Activated T-cell treated with anti-CD3 and anti-CD28 coated beads for 48 hours (primary cell): ENCODE results near the gene SHOX.
"Not testable (repeated sequence)": the region's sequence is repeated elsewhere in the genome, so short reads cannot be mapped to it uniquely, and the experiment has no call there.

Experiments used
- DNase-seq: peaks from one replicate; pipeline ENCODE4 v3.0.0-alpha.2; 2020; ENCODE audit warnings: low read depth

Gene SHOX

DNA sequence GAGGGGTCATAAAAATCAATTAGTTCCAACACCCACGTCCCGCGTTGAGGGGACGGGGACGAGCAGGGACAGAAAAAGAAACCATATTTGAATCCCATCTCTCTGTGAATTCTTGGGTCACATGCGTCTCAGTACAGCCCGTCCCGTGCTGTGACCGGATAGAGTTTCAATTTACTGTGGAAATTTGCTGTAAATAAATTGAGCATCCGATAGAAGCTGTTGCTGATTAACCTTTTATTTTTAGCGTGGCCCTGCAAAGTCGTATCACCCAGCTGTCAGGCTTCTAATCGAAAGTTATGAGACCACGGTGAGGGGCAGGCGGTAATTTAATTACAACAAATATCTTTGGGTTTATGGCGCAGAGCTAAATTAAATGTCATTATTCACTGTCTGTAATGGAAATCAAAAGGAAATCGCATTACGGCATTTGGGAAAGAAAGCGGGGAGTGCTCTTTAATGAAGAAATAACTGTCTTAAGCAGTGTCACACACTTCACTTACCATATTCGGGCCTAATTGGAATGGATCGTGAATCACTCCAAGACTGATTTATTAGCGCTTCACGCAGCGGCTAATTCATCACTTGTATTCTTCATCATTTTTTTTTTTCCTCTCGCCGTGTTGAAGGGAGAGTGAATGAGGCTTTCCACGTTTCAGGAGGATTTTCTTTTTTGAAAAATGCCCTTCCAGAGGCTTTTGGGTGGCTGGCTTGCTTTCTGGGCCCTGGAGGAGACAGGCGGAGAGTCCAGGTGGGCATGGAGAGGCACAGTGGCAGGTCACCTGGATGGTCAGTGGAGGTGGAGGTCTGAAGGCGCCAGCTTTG is 7.3 kb downstream of the SHOX start:
- no peak for DNase-seq

DNA sequence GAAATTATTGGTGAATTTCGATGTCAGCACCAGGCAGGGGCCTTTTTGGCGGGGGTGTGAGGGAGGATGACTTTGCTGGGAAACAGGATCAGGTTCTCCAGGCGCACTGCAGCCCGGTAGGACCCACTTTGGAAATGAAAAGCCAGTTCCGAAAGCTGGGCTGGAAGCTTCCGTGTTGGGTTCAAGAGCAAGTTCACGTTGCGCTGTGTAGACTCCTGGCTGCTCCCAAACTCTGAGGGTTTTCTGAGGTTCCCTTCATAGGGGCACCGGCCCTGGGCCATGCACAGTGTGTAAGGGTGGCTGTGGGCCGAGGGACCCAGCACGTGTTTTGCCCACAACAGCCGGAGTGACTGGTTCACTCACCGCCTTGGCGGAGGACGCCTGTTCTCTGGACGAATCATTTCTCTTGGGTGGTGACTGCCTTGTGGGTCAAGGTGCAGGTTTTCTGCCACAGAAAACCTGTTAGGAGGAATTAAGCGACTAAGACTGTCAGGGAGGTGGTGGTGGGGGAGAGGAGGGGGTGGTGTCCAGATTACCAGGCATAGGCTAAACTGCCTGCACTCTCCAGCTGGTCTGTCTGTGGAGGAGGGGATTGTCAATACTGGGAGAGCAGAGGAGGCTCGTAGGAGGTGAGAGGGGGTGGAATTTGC is 8.0 kb downstream of the SHOX start:
- no peak for DNase-seq

DNA sequence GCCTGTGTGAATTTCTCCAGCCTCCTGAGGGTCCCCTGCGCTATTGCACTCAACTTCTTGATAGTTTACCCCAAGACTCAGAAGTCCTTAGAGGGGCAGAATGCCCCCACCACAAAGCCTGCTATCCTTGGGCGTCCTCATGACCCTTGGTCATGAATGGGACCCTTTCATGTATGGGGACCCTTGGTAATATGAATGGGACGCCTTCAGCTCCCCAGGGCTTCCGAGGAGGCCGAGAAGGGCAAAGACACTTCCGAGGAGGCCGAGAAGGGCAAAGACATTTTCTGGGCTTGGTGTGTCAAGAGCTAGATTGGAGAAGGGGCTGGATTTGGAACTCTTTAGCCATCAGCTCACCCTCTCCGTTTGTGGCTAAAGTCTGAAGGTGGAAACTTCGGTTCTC is 8.6 kb downstream of the SHOX start:
- no peak for DNase-seq

DNA sequence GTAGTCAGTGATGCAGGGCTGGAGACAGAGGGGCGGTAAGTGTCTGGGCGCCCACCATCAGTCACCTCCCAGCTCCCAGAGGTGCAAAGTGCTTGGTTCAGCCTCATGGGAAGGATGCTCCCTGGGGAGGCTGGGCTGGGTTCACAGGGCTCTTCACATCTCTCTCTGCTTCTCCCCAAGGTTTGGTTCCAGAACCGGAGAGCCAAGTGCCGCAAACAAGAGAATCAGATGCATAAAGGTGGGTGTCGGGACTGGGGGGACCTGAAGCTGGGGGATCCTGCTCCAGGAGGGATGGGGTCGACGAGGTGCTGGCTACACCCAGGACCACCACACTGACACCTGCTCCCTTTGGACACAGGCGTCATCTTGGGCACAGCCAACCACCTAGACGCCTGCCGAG is 10.1 kb downstream of the SHOX start:
- no peak for DNase-seq

DNA sequence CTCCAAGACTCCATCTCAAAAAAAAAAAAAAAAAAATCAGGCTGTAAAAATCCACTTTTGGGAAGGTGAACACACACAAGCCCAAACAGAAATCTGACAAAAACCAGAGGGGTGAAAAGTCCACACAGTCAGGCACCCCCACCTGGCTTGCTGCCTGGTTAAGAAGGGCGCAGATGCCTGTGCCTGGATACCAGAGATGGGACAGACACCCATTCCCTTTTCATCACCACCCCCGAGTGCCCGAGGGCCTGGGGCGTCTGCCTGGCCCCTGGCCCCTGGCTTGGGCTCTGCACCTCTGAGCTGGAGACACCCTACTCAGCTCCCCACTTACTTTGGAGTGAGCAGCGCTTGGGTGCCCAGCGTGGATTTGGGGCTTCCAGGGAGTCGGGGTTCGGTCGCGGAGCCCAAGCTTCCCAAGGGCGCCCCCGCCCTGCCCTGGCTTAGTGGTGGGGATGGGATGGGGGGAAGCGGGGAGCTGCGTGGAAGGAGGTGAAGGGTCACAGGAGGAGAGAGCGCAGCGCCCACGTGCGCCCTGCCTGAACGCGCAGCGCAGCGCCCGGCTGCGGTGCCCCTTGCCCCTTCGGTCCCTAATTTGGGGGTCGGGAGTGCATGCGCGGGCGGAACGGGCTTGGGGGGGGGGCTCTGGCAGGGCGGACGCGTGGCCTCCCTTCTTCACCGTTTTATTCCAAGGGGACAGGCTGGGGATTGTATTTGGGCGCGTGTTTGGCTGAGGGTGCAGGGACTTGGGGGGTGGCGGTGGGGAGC is 11.3 kb downstream of the SHOX start:
- no peak for DNase-seq

DNA sequence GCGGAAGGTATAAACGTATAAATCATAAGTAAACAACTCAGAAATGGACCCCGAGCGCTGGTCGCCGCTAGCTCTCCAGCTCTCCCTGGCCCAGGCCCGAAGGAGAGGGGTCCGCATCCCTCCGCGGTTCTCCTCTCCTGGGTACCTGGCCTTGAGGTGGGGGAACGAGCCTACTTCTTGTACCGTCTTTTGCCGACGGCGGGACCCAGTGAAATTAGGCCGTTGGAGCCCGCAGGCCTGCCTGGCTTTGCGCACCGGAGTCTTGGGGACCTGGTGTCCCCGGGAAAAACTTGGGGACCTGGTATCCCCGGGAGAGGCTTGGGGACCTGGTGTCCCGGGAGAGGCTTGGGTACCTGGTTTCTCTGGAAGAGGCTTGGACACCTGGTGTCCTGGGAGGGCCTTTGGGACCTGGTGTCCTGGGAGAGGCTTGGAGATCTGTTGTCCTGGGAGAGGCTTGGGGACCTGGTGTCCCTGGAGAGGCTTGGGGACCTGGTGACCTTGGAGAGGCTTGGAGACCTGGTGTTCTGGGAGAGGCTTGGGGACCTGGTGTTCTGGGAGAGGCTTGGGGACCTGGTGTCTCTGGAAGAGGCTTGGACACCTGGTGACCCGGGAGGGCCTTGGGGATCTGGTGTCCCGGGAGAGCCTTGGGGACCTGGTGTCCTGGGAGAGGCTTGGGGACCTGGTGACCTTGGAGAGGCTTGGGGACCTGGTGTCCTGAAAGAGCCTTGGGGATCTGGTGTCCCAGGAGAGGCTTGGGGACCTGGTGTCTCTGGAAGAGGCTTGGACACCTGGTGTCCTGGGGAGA is 12.0 kb downstream of the SHOX start:
- DNase-seq = no peak

DNA sequence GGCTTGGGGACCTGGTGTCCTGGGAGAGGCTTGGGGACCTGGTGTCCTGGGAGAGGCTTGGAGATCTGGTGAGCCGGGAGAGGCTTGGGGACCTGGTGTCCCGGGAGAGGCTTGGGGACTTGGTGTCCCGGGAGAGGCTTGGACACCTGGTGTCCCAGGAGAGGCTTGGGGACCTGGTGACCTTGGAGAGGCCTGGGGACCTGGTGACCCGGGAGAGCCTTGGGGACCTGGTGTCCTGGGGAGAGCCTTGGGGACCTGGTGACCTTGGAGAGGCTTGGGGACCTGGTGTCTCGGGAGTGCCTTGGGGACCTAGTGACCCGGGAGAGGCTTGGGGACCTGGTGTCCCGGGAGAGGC is 12.6 kb downstream of the SHOX start:
- no peak for DNase-seq

DNA sequence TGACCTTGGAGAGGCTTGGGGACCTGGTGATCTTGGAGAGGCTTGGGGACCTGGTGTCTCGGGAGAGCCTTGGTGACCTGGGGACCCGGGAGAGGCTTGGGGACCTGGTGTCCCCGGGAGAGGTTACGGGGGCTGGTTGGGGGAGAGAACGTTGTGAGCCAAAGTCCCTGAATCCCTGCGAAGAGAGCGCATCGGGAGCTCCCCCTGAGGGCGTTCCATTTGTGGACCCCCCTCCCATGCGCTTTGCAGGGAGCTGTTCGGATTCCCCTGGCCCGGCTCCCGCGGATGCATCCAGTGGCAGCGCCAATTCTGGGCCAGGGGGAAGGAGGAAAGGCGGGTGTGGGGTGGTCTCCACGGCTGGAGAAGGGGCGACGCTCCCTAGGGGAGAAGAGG is 13.3 kb downstream of the SHOX start:
- no peak for DNase-seq

DNA sequence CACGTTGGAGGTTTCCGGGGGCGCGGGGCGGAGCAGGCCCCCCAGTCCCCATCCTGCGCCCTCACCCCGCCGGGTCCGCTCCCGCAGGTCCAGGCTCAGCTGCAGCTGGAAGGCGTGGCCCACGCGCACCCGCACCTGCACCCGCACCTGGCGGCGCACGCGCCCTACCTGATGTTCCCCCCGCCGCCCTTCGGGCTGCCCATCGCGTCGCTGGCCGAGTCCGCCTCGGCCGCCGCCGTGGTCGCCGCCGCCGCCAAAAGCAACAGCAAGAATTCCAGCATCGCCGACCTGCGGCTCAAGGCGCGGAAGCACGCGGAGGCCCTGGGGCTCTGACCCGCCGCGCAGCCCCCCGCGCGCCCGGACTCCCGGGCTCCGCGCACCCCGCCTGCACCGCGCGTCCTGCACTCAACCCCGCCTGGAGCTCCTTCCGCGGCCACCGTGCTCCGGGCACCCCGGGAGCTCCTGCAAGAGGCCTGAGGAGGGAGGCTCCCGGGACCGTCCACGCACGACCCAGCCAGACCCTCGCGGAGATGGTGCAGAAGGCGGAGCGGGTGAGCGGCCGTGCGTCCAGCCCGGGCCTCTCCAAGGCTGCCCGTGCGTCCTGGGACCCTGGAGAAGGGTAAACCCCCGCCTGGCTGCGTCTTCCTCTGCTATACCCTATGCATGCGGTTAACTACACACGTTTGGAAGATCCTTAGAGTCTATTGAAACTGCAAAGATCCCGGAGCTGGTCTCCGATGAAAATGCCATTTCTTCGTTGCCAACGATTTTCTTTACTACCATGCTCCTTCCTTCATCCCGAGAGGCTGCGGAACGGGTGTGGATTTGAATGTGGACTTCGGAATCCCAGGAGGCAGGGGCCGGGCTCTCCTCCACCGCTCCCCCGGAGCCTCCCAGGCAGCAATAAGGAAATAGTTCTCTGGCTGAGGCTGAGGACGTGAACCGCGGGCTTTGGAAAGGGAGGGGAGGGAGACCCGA is 14.0 kb downstream of the SHOX start:
- DNase-seq = no peak

DNA sequence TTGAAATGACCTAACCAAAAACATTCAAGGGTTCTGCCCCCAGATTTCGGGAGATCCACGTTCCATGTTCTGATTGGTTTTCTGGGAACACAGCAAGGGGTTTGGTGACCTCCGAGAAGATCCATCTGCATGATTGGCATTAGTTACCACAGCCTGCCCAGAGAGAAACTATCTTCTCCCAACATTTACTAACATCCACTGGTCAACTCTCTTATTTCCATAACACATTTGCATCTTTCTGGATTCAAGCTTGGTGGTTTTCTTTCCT is 15.6 kb downstream of the SHOX start:
- no peak for DNase-seq

DNA sequence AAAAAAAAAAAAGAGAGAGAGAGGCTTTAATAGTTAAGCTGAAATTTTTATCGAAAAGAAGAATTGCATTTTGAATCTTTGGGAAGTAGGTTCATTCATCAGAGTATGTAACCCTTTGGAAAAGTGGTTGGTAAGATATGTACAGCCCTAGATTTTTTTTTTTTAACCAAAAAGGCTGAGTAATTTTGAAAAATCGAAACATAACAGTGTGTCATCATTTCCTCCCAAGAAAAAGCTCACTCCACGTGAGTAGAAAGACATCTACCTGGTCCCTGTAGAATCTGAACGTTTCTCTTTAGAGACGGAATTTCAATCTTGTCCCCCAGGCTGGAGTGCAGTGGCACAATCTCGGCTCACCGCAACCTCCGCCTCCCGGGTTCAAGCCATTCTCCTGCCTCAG is 16.2 kb downstream of the SHOX start:
- no peak for DNase-seq

DNA sequence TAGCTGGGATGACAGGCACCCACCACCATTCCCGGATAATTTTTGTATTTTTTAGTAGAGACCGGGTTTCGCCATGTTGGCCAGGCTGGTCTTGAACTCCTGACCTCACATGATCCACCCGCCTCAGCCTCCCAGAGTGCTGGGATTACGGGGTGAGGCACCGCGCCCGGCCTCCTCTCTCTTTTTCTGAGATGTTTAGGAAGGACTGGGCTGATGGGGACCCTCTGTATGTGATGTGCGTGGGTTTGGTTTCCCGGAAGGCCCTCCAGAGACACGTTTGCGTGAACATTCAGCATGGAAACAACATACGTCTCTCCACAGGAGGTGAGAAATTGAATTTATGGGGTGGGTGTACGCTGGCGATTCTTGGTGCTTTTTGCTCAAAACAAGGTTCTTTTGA is 18.6 kb downstream of the SHOX start:
- DNase-seq = no peak

DNA sequence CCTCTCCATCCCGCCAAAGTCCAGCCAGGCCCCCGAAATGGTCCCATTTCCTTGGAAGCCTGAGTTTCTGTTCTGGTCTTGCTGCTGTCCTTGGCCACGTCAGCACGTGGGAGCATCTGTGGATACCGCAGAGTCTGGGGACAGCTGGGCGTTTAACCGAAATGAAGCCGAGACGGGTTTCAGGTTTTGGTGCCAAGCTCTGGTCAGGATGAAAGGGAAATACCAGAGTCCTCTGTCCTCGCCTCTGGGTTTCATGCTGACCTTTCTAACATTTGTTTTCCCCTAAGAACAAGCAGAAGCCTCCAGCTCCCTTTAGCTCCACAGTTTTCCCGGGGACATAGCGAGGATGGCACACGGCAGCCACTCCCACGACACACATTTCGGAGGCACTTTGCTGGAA is 19.7 kb downstream of the SHOX start:
- DNase-seq = no peak

DNA sequence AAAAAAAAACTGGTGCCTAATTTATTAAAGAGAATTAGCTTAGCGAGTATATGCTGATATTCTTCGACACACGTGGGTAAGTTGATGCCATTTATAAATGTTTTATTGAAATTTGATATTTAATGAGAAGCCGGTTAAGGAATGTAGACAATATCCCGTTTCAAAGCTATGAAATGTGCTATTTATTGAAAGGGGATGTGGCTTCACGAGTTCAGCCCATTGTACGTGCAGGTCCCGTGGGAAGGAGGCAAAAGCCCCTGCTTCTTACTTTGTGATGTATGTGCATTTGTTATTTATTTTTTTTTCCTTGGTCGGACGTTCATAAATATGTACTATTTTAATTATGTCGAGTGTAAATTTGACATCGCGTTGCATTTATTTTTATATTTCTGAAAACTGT is 20.2 kb downstream of the SHOX start:
- no peak for DNase-seq

DNA sequence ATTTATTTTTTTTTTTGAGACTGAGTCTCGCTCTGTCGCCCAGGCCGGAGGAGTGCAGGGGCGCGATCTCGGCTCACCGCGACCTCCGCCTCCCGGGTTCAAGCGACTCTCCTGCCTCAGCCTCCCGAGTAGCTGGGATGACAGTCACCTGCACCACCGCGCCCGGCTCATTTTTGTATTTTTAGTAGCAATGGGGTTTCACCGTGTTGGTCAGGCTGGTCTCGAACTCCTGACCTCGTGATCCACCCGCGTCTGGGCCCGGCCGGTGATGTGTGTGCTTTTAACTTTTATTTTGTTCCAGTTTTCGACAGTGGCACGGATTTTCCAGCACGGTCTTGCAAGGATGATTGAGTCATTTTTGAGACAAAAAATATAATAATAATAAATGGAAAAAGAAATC is 21.3 kb downstream of the SHOX start:
- not testable (repeated sequence) for DNase-seq

DNA sequence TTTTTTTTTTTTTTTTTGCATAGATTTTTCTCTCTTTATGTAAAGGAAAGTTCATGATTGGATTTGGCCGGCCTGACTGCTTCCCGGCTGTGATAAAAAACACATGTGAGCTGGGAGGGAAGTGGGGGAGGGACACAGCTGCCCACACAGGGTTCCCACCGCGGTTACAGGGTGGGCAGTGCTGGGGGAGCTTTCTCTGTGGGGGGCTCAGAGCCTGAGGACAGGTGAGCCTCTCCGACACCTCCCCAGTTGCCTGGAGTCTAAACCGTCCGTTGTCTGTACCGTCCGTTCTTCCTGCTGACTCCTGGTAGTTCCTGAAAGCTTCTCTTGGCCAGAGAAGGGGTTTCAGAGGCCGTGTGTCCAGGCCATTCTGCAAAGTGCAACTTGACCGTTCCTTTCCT is 21.8 kb downstream of the SHOX start:
- DNase-seq = no peak

DNA sequence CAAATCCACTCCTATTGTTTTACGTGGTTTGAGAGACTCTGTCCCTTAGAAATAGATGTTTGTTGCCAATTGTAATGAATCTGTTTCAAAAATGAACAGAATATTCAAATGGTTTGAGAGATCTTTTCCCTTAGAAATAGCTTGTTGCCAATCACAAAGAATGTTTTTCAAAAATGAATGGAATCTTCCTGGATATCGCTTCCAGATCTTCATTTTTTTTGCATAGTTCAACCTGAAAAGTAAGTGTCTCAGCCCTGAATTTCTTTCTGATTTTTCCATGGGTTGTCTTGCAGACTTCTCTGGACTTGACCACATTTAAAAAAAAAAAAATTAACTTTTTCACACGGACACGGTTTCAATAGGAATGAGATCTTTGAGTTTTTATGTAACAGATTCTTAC is 22.7 kb downstream of the SHOX start:
- DNase-seq = no peak

DNA sequence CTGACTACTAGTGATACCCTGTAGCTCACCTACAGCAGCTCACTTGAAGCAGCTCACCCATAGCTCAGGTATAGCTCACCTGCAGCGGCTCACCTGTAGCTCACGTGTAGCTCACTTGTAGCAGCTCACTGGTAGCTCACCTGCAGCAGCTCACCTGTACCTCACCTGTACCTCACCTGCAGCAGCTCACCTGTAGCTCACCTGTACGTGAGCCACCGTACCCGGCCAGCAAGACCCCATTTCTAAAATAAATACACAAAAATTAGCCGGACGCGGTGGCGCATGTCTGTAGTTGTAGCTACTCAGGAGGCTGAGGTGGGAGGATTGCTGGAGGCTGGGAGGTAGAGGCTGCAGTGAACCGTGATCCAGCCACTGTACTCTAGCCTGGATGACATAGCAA is 30.6 kb downstream of the SHOX start:
- no peak for DNase-seq

DNA sequence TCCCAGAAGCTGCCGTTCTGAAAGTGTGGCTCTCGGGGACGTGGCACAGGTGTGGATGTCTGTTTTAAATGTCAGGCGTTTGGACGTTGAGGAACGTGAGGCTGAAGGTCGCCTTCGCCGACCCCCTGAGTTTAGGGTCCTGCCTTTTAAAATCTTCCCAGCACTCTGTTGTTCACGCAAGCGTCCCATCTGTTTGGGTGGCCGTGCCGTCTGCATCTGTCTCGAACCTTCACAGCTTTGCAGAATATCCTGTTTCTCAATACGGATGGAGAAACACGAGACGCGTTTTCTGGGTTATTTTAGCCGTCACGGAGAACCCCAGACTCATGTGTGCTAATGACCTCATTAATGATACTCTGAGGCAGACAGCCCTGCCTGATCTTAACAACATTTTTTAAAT is 31.5 kb downstream of the SHOX start:
- no peak for DNase-seq

DNA sequence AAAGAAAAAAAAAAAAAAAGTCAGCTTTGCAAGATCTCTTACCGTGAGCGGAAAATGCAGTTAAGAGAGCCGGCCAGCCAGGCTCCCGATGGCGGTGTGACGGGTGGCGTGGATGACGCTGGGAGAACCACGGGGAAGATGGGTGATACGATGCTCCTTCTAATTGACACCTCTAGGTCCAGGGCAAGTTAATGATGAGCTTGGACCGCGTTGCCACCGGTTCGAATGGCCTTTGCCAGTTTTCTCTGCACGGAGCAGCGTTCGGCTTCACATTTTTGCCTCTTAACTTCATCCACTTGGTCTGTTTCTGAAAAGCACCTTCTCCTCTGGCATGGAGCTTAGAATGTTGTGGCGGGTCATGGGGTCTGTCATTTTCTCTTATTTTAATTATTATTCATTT is 33.2 kb downstream of the SHOX start:
- DNase-seq = no peak
